ENCODE results near the gene FADS2.

- TF ChIP-seq, protein P1, sequence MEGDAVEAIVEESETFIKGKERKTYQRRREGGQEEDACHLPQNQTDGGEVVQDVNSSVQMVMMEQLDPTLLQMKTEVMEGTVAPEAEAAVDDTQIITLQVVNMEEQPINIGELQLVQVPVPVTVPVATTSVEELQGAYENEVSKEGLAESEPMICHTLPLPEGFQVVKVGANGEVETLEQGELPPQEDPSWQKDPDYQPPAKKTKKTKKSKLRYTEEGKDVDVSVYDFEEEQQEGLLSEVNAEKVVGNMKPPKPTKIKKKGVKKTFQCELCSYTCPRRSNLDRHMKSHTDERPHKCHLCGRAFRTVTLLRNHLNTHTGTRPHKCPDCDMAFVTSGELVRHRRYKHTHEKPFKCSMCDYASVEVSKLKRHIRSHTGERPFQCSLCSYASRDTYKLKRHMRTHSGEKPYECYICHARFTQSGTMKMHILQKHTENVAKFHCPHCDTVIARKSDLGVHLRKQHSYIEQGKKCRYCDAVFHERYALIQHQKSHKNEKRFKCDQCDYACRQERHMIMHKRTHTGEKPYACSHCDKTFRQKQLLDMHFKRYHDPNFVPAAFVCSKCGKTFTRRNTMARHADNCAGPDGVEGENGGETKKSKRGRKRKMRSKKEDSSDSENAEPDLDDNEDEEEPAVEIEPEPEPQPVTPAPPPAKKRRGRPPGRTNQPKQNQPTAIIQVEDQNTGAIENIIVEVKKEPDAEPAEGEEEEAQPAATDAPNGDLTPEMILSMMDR (IDR thresholded peaks at IDR 0.05) = no peak
- TF ChIP-seq POLR2A (IDR thresholded peaks at IDR 0.05) (no peak), EP300 (IDR thresholded peaks at IDR 0.05) (no peak)
Measured at GRCh38 chr11:61784506-61784805, 43.6 kb upstream of the FADS2 start.
